Measurements from ENCODE around the gene TIAM1. TPM values are rescaled to one million over a fixed set of nuclear protein-coding genes. Genes with fewer than 3 reads are reported as not detected.

Gene TIAM1
- total and polyA plus RNA-seq, 2 donors from 2014 or later = 4.6 to 30.0 TPM

DNA sequence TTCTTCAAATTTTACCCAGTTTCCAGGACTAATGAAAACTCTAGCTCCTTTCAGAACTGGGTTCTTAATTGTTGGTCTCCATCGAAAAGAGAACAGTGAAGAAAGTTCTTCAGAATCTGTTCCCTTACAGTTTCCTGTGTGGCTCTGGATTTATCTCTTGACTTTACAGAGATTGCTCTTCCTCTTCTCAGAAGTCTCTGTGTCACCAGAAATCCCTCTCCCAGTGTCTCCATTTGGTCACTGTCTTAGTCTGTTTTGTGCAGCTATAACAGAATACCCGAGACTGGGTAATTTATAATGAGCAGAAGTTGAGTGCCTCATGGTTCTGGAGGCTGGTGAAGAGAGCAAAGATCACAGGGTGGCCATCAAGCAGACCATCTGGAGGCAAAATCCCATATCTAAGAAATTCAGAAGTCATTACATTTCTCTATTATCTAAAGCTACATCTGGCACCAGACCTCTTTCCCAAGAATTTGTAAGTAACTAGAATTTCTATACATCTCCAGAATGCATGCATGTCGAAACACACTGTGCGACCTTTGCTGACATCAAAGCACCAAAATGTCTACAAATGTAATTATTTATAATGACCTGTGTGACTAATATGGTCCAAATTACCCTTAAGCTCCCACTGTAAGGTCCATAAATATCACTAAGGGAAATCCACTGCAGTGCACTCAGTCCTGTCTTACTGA, 240.3 kb downstream of the TIAM1 start:
- H3K9ac ChIP-seq (ENCODE audit: low read length in 3 of 3) = no peak overlapping the region
- peaks cover 0 to 8% (median 0%) of the 10 kb centered on the region in 3 donors for H3K9me3 ChIP-seq (ENCODE audit: control insufficient read depth in 2 of 3, insufficient read depth in 1 of 3, low read length in 3 of 3)
- DNase-seq (no peak), FAIRE-seq (no peak)
- TF ChIP-seq, protein P1, sequence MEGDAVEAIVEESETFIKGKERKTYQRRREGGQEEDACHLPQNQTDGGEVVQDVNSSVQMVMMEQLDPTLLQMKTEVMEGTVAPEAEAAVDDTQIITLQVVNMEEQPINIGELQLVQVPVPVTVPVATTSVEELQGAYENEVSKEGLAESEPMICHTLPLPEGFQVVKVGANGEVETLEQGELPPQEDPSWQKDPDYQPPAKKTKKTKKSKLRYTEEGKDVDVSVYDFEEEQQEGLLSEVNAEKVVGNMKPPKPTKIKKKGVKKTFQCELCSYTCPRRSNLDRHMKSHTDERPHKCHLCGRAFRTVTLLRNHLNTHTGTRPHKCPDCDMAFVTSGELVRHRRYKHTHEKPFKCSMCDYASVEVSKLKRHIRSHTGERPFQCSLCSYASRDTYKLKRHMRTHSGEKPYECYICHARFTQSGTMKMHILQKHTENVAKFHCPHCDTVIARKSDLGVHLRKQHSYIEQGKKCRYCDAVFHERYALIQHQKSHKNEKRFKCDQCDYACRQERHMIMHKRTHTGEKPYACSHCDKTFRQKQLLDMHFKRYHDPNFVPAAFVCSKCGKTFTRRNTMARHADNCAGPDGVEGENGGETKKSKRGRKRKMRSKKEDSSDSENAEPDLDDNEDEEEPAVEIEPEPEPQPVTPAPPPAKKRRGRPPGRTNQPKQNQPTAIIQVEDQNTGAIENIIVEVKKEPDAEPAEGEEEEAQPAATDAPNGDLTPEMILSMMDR (IDR thresholded peaks at IDR 0.05; ENCODE audit: borderline replicate concordance, extremely low read depth, insufficient read depth) = no peak
- H3K27ac ChIP-seq (ENCODE audit: low read depth in 2 of 2, low read length in 2 of 2) = no peak overlapping the region
- H3K27me3 ChIP-seq (ENCODE audit: control insufficient read depth, insufficient read depth, low read length) = no peaks in the 10 kb centered on the region
- H3K4me3 ChIP-seq (ENCODE audit: low read length in 3 of 3) = no peak overlapping the region
- no peaks in the 10 kb centered on the region for H3K36me3 ChIP-seq (ENCODE audit: control insufficient read depth in 2 of 3, insufficient read depth in 3 of 3, low read length in 3 of 3)
- intact Hi-C loops (cut with DNase I) = no loop called here
- H3K4me1 ChIP-seq (ENCODE audit: control insufficient read depth in 2 of 3, insufficient read depth in 2 of 3, low read depth in 1 of 3, low read length in 3 of 3) = no peaks in the 10 kb centered on the region

DNA sequence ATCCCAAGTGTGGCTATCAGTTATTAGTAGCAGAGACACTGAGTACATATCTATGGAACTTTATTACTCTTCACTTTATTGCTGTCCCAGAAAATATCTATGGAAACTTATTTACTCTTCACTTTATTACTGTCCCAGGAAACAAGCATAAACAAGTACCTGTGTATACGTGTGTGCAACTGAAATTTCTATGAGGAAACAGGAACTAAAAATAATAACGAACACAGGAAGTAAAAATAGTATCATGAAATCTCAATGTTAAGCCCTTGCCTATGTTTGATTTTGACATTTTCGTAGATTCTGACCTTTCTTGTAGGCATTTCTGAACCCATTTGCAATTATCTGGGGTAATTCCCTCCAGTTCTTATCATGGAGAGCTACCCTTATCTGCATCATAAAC, 240.9 kb downstream of the TIAM1 start:
- DNase-seq (no peak), FAIRE-seq (no peak)
- no peaks in the 10 kb centered on the region for H3K4me1 ChIP-seq (ENCODE audit: control insufficient read depth in 2 of 3, insufficient read depth in 2 of 3, low read depth in 1 of 3, low read length in 3 of 3)
- no peaks in the 10 kb centered on the region for H3K36me3 ChIP-seq (ENCODE audit: control insufficient read depth in 2 of 3, insufficient read depth in 3 of 3, low read length in 3 of 3)
- no peak overlapping the region for H3K4me3 ChIP-seq (ENCODE audit: low read length in 3 of 3)
- no peaks in the 10 kb centered on the region for H3K27me3 ChIP-seq (ENCODE audit: control insufficient read depth, insufficient read depth, low read length)
- H3K27ac ChIP-seq (ENCODE audit: low read depth in 2 of 2, low read length in 2 of 2) = no peak overlapping the region
- TF ChIP-seq, protein P1 (IDR thresholded peaks at IDR 0.05; ENCODE audit: borderline replicate concordance, extremely low read depth, insufficient read depth) = no peak
- peaks cover 0 to 8% (median 0%) of the 10 kb centered on the region in 3 donors for H3K9me3 ChIP-seq (ENCODE audit: control insufficient read depth in 2 of 3, insufficient read depth in 1 of 3, low read length in 3 of 3)
- intact Hi-C loops (cut with DNase I) = no loop called here
- H3K9ac ChIP-seq (ENCODE audit: low read length in 3 of 3) = no peak overlapping the region

GRCh38 chr21:31099122-31099521, 244.9 kb downstream of the TIAM1 start:
- DNase-seq (no peak), FAIRE-seq (no peak)
- TF ChIP-seq, protein P1 (IDR thresholded peaks at IDR 0.05; ENCODE audit: borderline replicate concordance, extremely low read depth, insufficient read depth) = no peak
- intact Hi-C loops (cut with DNase I) = no loop called here
- Histone ChIP-seq H3K36me3 (ENCODE audit: control insufficient read depth in 2 of 3, insufficient read depth in 3 of 3, low read length in 3 of 3) (no peaks in the 10 kb centered on the region), H3K9me3 (ENCODE audit: control insufficient read depth in 2 of 3, insufficient read depth in 1 of 3, low read length in 3 of 3) (no peaks in the 10 kb centered on the region), H3K4me3 (ENCODE audit: low read length in 3 of 3) (no peak overlapping the region), H3K27ac (ENCODE audit: low read depth in 2 of 2, low read length in 2 of 2) (no peak overlapping the region), H3K4me1 (ENCODE audit: control insufficient read depth in 2 of 3, insufficient read depth in 2 of 3, low read depth in 1 of 3, low read length in 3 of 3) (no peaks in the 10 kb centered on the region), H3K27me3 (ENCODE audit: control insufficient read depth, insufficient read depth, low read length) (no peaks in the 10 kb centered on the region), H3K9ac (ENCODE audit: low read length in 3 of 3) (no peak overlapping the region)

Data from kidney (tissue), 14 donors.